IMR-90 (cell line): ENCODE measurements around the gene SOX6. TPM values are rescaled to one million over a fixed set of nuclear protein-coding genes. Genes with fewer than 3 reads are reported as not detected.

ENCODE experiments used
- ATAC-seq: fragments of 200-7000 bp; cut with Tn5 transposase; 2 replicates; pipeline ENCODE4 v1.9.1; 2020; ENCODE audit warnings: low read depth, mild to moderate bottlenecking, moderate library complexity
- BruUV-seq: library from RNA; stranded (reverse); fragments of 400-500 nt; replicated peaks from 2 replicates; lab custom pipeline; 2021; lab: Mats Ljungman, UMichigan
- CTCF ChIA-PET: fragments of 300-600 bp; formaldehyde crosslinking; extraction: SDS; loops from one replicate; lab custom pipeline; 2021; ENCODE audit warnings: antibody characterized with exemption; lab: Yijun Ruan, JAX
- POLR2A ChIA-PET: fragments of 300-600 bp; sonication (Branson Sonifier 250); formaldehyde crosslinking; loops from one replicate; lab custom pipeline; 2022; ENCODE audit warnings: antibody characterized with exemption; ENCODE audit not compliant: unreplicated experiment; lab: Charles Lee
- DNase-seq: peaks from one replicate; pipeline ENCODE4 v3.0.0; 2013
- H2AFZ ChIP-seq: replicated peaks from 2 replicates; pipeline ENCODE3; 2013; ENCODE audit warnings: low read length, mild to moderate bottlenecking; ENCODE audit not compliant: poor library complexity
- H2AK5ac ChIP-seq: 2 replicates; pipeline ENCODE4 v1.6.1; 2013; ENCODE audit warnings: low read depth, low read length, inconsistent platforms
- H2AK9ac ChIP-seq: replicated peaks from 2 replicates; pipeline ENCODE3; 2013; ENCODE audit warnings: mild to moderate bottlenecking, low read depth, low read length, moderate library complexity; ENCODE audit not compliant: poor library complexity
- H2BK120ac ChIP-seq: 2 replicates; pipeline ENCODE4 v1.6.1; 2013; ENCODE audit warnings: low read depth, low read length, inconsistent platforms
- H2BK15ac ChIP-seq: 3 replicates; pipeline ENCODE4 v1.6.1; 2013; ENCODE audit warnings: low read depth, low read length, inconsistent platforms
- H2BK20ac ChIP-seq: 2 replicates; pipeline ENCODE4 v1.6.1; 2013; ENCODE audit warnings: low read depth, mild to moderate bottlenecking, inconsistent platforms, low read length, moderate library complexity
- H2BK5ac ChIP-seq: 2 replicates; pipeline ENCODE4 v1.6.1; 2013; ENCODE audit warnings: mild to moderate bottlenecking, low read depth, low read length, inconsistent platforms; ENCODE audit not compliant: poor library complexity, severe bottlenecking
- H3K14ac ChIP-seq: replicated peaks from 2 replicates; pipeline ENCODE4 v1.6.1; 2013; ENCODE audit warnings: low read depth, low read length, inconsistent platforms
- H3K18ac ChIP-seq: 2 replicates; pipeline ENCODE4 v1.6.1; 2013; ENCODE audit warnings: low read depth, low read length, control low read depth
- H3K23ac ChIP-seq: 2 replicates; pipeline ENCODE4 v1.6.1; 2013; ENCODE audit warnings: low read depth, low read length, inconsistent platforms
- H3K27ac ChIP-seq: 2 replicates; pipeline ENCODE4 v1.5.1; 2013; ENCODE audit warnings: mild to moderate bottlenecking, control low read depth, low read length; ENCODE audit not compliant: insufficient read depth
- H3K27me3 ChIP-seq: 2 replicates; pipeline ENCODE4 v1.6.1; 2013; ENCODE audit warnings: low read length; ENCODE audit not compliant: control insufficient read depth, insufficient read depth
- H3K36me3 ChIP-seq: 2 replicates; pipeline ENCODE4 v1.6.1; 2013; ENCODE audit warnings: low read length, mixed read lengths; ENCODE audit not compliant: control insufficient read depth, insufficient read depth
- H3K4ac ChIP-seq: 2 replicates; pipeline ENCODE4 v1.6.1; 2013; ENCODE audit warnings: low read depth, low read length, inconsistent platforms
- H3K4me1 ChIP-seq: 2 replicates; pipeline ENCODE4 v1.6.1; 2013; ENCODE audit warnings: low read length, mixed read lengths; ENCODE audit not compliant: control insufficient read depth, insufficient read depth
- H3K4me2 ChIP-seq: 2 replicates; pipeline ENCODE4 v1.6.1; 2013; ENCODE audit warnings: low read depth, mild to moderate bottlenecking, control low read depth, low read length, moderate library complexity
- H3K4me3 ChIP-seq: 2 replicates; pipeline ENCODE4 v1.5.1; 2013; ENCODE audit warnings: low read depth, mild to moderate bottlenecking, control low read depth, low read length, moderate library complexity; ENCODE audit not compliant: insufficient read depth
- H3K56ac ChIP-seq: 2 replicates; pipeline ENCODE4 v1.6.1; 2013; ENCODE audit warnings: low read length, inconsistent platforms; ENCODE audit not compliant: insufficient read depth; ENCODE audit errors: extremely low read depth
- H3K79me1 ChIP-seq, 2 experiments: 2 replicates each; pipeline ENCODE4 v1.6.1; 2013; ENCODE audit warnings: low read length in 2 of 2, inconsistent platforms in 1 of 2, low read depth in 1 of 2
- H3K9ac ChIP-seq: 2 replicates; pipeline ENCODE4 v1.6.1; 2013; ENCODE audit warnings: low read depth, low read length, control low read depth
- H3K9me1 ChIP-seq: 2 replicates; pipeline ENCODE4 v1.6.1; 2013; ENCODE audit warnings: low read length, inconsistent platforms; ENCODE audit not compliant: insufficient read depth
- H3K9me3 ChIP-seq: 2 replicates; pipeline ENCODE4 v1.6.1; 2013; ENCODE audit warnings: low read length; ENCODE audit not compliant: control insufficient read depth, insufficient read depth
- H4K20me1 ChIP-seq: 2 replicates; pipeline ENCODE4 v1.6.1; 2013; ENCODE audit warnings: low read length, inconsistent platforms; ENCODE audit not compliant: insufficient read depth
- H4K5ac ChIP-seq: 2 replicates; pipeline ENCODE4 v1.6.1; 2013; ENCODE audit warnings: mild to moderate bottlenecking, low read depth, low read length, control low read depth
- H4K8ac ChIP-seq, 2 experiments: 2 replicates each; pipeline ENCODE4 v1.6.1; 2013; ENCODE audit warnings: low read depth in 2 of 2, low read length in 2 of 2, control low read depth in 1 of 2, inconsistent platforms in 1 of 2
- H4K91ac ChIP-seq: 2 replicates; pipeline ENCODE4 v1.6.1; 2013; ENCODE audit warnings: low read depth, low read length, inconsistent platforms; ENCODE audit not compliant: insufficient read depth
- RAD21 ChIP-seq: IDR thresholded peaks from 2 replicates; pipeline ENCODE4 v1.6.1; 2012; ENCODE audit warnings: low read length, improper control_type of control experiment
- dilution Hi-C: fragments of 300-500 bp; cut with HindIII; formaldehyde crosslinking; loops from one replicate; pipeline ENCODE4 v1.14.3; 2018; ENCODE audit warnings: low sequenced_read_pairs; ENCODE audit not compliant: unreplicated experiment
- in situ Hi-C: fragments of 300-500 bp; cut with MboI; formaldehyde crosslinking; loops from 3 replicates; pipeline ENCODE4 v1.14.3; 2019; ENCODE audit warnings: low sequenced_read_pairs, inconsistent platforms, mixed read lengths
- intact Hi-C: fragments of 100-400 bp; cut with micrococcal nuclease; formaldehyde crosslinking; loops from 2 replicates; pipeline ENCODE4 v1.10.0; 2022
- polyA plus RNA-seq, 3 experiments: library from polyadenylated mRNA; depleted of rRNA; stranded (reverse); fragments of >200 nt; gene quantifications; 2 replicates each; pipeline ENCODE4 v1.2.3, GENCODE V29; 2012; ENCODE audit warnings: low replicate concordance in 1 of 3
- total RNA-seq: library from RNA; depleted of rRNA; stranded (reverse); fragments of >200 nt; gene quantifications from 2 replicates; pipeline ENCODE4 v1.2.3, GENCODE V29; 2012
- TF ChIP-seq, protein P1 (sequence below): conservative IDR thresholded peaks from 2 replicates; pipeline ENCODE4 v1.5.1; 2012; ENCODE audit warnings: mild to moderate bottlenecking, low read depth, low read length, improper control_type of control experiment

SOX6 gene
- total and polyA plus RNA-seq, 2 of the 4 experiments (the other 2 are of a cell fraction): 1.7 to 7.7 TPM

DNA sequence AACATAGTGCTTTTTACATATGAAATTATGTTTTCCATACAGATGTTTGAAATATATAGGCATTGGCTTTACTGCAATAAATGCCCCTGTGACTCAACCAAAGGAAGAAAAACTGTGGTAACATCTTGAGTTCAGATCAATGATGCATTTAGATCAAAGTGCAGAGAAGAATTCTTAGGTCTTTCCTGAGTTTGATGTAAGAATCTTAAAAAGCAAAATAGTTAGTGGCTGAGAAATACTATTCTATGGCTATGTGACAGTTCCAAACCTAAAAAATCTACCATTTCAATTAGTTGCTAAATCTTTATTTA, 93.7 kb downstream of the SOX6 start:
- CTCF ChIA-PET: no interaction called here
- in situ Hi-C loops: no loop called here

More for the DNA sequence above, 93.7 kb downstream of the SOX6 start:
- intact Hi-C loops: no loop called here
- DNase-seq (no peak), ATAC-seq (no peak)
- H3K4me1 ChIP-seq: no peaks in the 10 kb centered on the region
- H4K8ac ChIP-seq: no peak overlapping the region
- no peak overlapping the region for H2BK20ac ChIP-seq
- no peak overlapping the region for H2BK120ac ChIP-seq
- no peak overlapping the region for H2BK5ac ChIP-seq
- POLR2A ChIA-PET: no interaction called here
- H3K27me3 ChIP-seq: no peaks in the 10 kb centered on the region
- H3K23ac ChIP-seq: no peak overlapping the region
- no peaks in the 10 kb centered on the region for H4K20me1 ChIP-seq
- no peak overlapping the region for H2BK15ac ChIP-seq
- H3K79me1 ChIP-seq: no peaks in the 10 kb centered on the region
- no peak overlapping the region for H4K91ac ChIP-seq
- no peaks in the 10 kb centered on the region for H3K9me3 ChIP-seq
- H2AFZ ChIP-seq: no peak overlapping the region
- TF ChIP-seq, protein P1, sequence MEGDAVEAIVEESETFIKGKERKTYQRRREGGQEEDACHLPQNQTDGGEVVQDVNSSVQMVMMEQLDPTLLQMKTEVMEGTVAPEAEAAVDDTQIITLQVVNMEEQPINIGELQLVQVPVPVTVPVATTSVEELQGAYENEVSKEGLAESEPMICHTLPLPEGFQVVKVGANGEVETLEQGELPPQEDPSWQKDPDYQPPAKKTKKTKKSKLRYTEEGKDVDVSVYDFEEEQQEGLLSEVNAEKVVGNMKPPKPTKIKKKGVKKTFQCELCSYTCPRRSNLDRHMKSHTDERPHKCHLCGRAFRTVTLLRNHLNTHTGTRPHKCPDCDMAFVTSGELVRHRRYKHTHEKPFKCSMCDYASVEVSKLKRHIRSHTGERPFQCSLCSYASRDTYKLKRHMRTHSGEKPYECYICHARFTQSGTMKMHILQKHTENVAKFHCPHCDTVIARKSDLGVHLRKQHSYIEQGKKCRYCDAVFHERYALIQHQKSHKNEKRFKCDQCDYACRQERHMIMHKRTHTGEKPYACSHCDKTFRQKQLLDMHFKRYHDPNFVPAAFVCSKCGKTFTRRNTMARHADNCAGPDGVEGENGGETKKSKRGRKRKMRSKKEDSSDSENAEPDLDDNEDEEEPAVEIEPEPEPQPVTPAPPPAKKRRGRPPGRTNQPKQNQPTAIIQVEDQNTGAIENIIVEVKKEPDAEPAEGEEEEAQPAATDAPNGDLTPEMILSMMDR: no peak
- no peak for TF ChIP-seq RAD21
- H3K36me3 ChIP-seq: no peaks in the 10 kb centered on the region
- H3K4me3 ChIP-seq: no peak overlapping the region
- H4K5ac ChIP-seq: no peak overlapping the region
- H3K56ac ChIP-seq: no peak overlapping the region
- no peak overlapping the region for H3K9ac ChIP-seq
- dilution Hi-C loops: no loop called here
- no peak overlapping the region for H2AK9ac ChIP-seq
- no peak overlapping the region for H3K4ac ChIP-seq
- no peak overlapping the region for H3K14ac ChIP-seq
- H2AK5ac ChIP-seq: no peak overlapping the region
- H3K18ac ChIP-seq: no peak overlapping the region
- H3K9me1 ChIP-seq: no peaks in the 10 kb centered on the region
- BruUV-seq: no TSS peak
- no peak overlapping the region for H3K27ac ChIP-seq
- H3K4me2 ChIP-seq: no peak overlapping the region
